ENCODE results near the gene MLEC.

The MLEC gene

DNA sequence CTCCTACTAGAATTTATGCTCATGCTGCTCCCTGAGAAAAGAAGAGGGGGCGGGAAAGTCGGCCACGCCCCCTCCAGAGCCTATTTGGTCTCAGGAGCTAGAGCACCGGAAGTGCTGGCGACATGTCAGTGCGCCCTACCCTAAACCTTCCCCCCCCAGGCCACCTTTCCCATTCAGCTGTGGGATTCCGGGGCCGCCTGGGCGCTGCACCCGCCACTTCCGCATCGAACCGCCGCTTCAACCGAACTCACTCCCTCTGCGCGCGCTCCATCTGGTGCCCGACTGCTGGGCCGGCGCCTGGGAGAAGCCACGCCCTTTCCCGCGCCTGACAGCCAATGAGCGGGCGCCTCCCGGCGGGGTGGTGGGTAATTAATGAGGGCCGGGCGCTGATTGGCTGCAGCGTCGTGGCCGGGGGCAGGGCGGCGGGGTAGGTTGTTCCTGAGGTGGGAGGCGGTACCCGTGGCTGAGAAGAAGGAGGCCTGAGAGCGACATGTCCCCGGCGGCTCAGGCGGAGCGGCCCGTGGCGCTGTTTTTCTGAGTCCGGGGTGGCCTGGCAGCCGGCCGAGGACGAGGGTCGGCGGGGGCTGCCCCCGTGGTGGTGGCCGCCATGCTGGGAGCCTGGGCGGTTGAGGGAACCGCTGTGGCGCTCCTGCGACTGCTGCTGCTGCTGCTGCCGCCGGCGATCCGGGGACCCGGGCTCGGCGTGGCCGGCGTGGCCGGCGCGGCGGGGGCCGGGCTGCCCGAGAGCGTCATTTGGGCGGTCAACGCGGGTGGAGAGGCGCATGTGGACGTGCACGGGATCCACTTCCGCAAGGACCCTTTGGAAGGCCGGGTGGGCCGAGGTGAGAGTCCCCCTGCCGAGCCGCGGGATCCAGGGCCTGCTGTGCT, at the start of gene MLEC:
Gene MLEC, plus strand, starts transcription at position 460 of the 888 bp plus-strand sequence. Its CDS starts 148 bp downstream, at position 608.
- DNase-seq (ENCODE audit: low read depth in 3 of 3): peak; percentile 97 to 99 (median 99)

- DNase-seq (ENCODE audit: low read depth in 3 of 3): peak; percentile 44 to 66 (median 61)
Measured at GRCh38 chr12:120639771-120640721, 46.9 kb upstream of the MLEC start, which contains the start of gene CABP1. Gene CABP1, plus strand, starts transcription at chr12:120640626. Its CDS starts 60 bp downstream, at chr12:120640686.

- DNase-seq (ENCODE audit: low read depth in 3 of 3): peak; percentile 13 to 30 (median 18)
Measured at GRCh38 chr12:120640861-120641833, 45.8 kb upstream of the MLEC start.

GRCh38 chr12:120642121-120642520, 44.8 kb upstream of the MLEC start:
- DNase-seq (ENCODE audit: low read depth in 3 of 3): no peak

- DNase-seq (ENCODE audit: low read depth in 3 of 3): no peak
Measured at GRCh38 chr12:120642826-120643225, 44.1 kb upstream of the MLEC start.

DNA sequence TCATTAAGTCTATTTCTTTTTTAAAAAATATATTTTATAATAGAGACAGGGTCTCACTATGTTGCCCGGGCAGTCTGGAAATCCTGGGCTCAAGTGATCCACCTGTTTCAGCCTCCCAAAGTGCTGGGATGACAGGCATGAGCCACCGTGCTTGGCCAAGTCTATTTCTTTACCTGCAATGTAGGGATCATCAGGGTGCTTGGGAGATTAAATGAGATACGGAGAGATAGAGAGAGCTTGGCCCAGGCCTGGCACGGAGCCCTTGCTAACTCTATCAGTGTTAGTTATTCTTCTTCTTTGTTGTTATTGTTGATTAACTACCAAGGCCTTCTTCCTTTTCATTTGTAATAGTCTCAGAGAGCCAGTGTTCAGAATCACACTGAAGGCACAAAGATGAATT, 43.4 kb upstream of the MLEC start:
- DNase-seq (ENCODE audit: low read depth in 3 of 3): no peak

DNA sequence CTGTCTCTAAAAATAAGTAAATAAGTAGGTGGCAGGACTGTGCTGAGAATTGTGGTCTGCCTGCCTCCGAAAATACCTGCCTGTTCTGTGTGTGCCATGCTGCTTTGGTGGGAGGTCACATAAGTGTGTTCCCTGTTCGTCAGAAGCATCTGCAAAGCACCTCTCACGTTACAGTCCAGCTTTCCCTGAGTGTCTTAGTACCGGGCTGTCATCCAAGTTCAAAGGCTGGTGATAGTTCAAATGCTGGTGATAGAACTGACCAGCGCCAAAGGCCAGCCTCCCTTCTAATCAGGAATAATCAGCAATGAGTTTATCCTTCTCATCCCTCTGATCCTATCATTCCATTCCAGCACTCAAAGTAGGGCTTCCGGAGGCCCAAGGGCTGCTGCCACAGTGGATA, 40.9 kb upstream of the MLEC start:
- no peak for DNase-seq (ENCODE audit: low read depth in 3 of 3)

DNA sequence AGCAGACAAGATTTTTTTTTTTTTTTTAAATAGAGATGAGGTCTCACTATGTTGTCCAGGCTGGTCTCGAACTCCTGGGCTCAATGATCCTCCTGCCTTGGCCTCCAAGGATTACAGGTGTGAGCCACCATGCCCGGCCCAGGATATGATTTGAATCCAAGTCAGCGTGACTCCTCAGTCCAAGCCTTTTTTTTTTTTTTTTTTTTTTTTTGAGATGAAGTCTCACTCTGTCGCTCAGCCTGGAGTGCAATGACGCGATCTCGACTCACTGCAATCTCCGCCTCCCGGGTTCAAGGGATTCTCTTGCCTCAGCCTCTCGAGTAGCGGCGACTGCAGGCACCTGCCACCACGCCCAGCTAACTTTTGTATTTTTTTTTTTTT, 39.6 kb upstream of the MLEC start:
- no peak for DNase-seq (ENCODE audit: low read depth in 3 of 3)

- no peak for DNase-seq (ENCODE audit: low read depth in 3 of 3)
Measured at GRCh38 chr12:120649442-120650232, 37.3 kb upstream of the MLEC start.

- DNase-seq (ENCODE audit: low read depth in 3 of 3): no peak
Measured at GRCh38 chr12:120650233-120650690, 36.7 kb upstream of the MLEC start.

GRCh38 chr12:120651821-120652220, 35.1 kb upstream of the MLEC start:
- no peak for DNase-seq (ENCODE audit: low read depth in 3 of 3)

- no peak for DNase-seq (ENCODE audit: low read depth in 3 of 3)
Measured at GRCh38 chr12:120652656-120653435, 34.1 kb upstream of the MLEC start.

- no peak for DNase-seq (ENCODE audit: low read depth in 3 of 3)
Measured at GRCh38 chr12:120653611-120654010, 33.3 kb upstream of the MLEC start.

DNA sequence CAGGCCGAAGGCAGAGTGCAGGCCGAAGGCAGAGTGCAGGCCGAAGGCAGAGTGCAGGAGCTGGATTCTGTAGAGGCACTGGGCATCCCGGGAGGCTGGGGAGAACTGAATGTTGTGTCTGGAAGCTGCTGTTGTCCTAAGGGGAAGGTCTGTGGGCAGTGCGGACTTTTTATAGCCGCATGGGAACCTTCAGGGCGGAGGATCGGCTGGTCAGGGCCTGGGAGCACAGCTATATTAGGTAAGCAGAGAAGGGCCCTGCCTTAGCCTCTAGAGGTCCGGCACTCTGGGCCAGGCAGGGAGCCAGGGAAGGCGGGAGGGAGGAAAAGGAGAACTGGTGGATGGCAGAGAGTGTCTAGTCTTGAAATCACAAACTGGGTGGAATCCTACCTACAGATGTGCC, 32.3 kb upstream of the MLEC start:
- no peak for DNase-seq (ENCODE audit: low read depth in 3 of 3)

GRCh38 chr12:120656008-120656407, 30.9 kb upstream of the MLEC start:
- no peak for DNase-seq (ENCODE audit: low read depth in 3 of 3)

- DNase-seq (ENCODE audit: low read depth in 3 of 3): no peak
Measured at GRCh38 chr12:120658286-120659150, 28.4 kb upstream of the MLEC start.

DNA sequence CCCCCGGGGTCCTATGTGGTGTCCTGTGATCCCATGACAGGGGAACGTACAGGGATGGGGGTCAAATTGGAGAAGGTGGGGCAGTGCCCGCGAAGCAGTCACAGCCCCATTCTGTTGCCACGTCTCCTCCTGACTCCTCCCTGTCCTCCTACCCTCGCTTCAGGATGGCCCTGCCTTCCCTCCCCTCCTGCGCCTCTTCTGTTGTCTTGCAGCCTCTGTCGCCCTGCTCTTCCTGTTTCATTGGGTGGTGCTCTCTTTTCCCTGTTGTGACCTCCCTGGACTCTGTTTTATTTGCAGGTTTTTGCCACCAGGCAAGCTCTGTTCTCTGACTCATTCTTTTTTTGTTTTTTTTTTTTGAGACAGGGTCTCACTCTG, 27.8 kb upstream of the MLEC start:
- no peak for DNase-seq (ENCODE audit: low read depth in 3 of 3)

- no peak for DNase-seq (ENCODE audit: low read depth in 3 of 3)
Measured at GRCh38 chr12:120661432-120661831, 25.5 kb upstream of the MLEC start.

GRCh38 chr12:120662879-120663278, 24.1 kb upstream of the MLEC start:
- no peak for DNase-seq (ENCODE audit: low read depth in 3 of 3)
